ENCODE measurements around the gene GGA1. TPM values are rescaled to one million over a fixed set of nuclear protein-coding genes. Genes with fewer than 3 reads are reported as not detected.

The GGA1 gene
- total RNA-seq, 1 donor from 2014 or later = 32.0 TPM

- H3K36me3 Mint-ChIP-seq (ENCODE audit: low read depth) = peaks cover under 1% of the 10 kb centered on the region
- peaks cover 13% of the 10 kb centered on the region for H3K4me1 Mint-ChIP-seq (ENCODE audit: low read depth)
- no peaks in the 10 kb centered on the region for H3K9me3 Mint-ChIP-seq (ENCODE audit: low read depth)
- no peak overlapping the region for H3K4me3 Mint-ChIP-seq (ENCODE audit: unreplicated experiment)
- TF ChIP-seq, protein P1, sequence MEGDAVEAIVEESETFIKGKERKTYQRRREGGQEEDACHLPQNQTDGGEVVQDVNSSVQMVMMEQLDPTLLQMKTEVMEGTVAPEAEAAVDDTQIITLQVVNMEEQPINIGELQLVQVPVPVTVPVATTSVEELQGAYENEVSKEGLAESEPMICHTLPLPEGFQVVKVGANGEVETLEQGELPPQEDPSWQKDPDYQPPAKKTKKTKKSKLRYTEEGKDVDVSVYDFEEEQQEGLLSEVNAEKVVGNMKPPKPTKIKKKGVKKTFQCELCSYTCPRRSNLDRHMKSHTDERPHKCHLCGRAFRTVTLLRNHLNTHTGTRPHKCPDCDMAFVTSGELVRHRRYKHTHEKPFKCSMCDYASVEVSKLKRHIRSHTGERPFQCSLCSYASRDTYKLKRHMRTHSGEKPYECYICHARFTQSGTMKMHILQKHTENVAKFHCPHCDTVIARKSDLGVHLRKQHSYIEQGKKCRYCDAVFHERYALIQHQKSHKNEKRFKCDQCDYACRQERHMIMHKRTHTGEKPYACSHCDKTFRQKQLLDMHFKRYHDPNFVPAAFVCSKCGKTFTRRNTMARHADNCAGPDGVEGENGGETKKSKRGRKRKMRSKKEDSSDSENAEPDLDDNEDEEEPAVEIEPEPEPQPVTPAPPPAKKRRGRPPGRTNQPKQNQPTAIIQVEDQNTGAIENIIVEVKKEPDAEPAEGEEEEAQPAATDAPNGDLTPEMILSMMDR (IDR thresholded peaks at IDR 0.05) = no peak
- no peaks in the 10 kb centered on the region for H3K27me3 Mint-ChIP-seq (ENCODE audit: low read depth)
- DNase-seq (ENCODE audit: low spot score) = no peak
- H3K27ac Mint-ChIP-seq (ENCODE audit: unreplicated experiment) = no peak overlapping the region
These were observed 33.1 kb upstream of the GGA1 start for GRCh38 chr22:37575490-37576003.

GRCh38 chr22:37578002-37578401 is 30.6 kb upstream of the GGA1 start:
- Mint-ChIP-seq H3K27me3 (ENCODE audit: low read depth) (peaks cover 3% of the 10 kb centered on the region), H3K36me3 (ENCODE audit: low read depth) (no peaks in the 10 kb centered on the region), H3K4me1 (ENCODE audit: low read depth) (peaks cover 5% of the 10 kb centered on the region), H3K9me3 (ENCODE audit: low read depth) (no peaks in the 10 kb centered on the region), H3K4me3 (ENCODE audit: unreplicated experiment) (no peak overlapping the region), H3K27ac (ENCODE audit: unreplicated experiment) (no peak overlapping the region)
- TF ChIP-seq, protein P1 (IDR thresholded peaks at IDR 0.05) = no peak
- no peak for DNase-seq (ENCODE audit: low spot score)

GRCh38 chr22:37581504-37581903 is 27.1 kb upstream of the GGA1 start:
- Mint-ChIP-seq H3K27me3 (ENCODE audit: low read depth) (peaks cover 3% of the 10 kb centered on the region), H3K4me3 (ENCODE audit: unreplicated experiment) (no peak overlapping the region), H3K4me1 (ENCODE audit: low read depth) (no peaks in the 10 kb centered on the region), H3K9me3 (ENCODE audit: low read depth) (no peaks in the 10 kb centered on the region), H3K36me3 (ENCODE audit: low read depth) (no peaks in the 10 kb centered on the region), H3K27ac (ENCODE audit: unreplicated experiment) (no peak overlapping the region)
- TF ChIP-seq, protein P1 (IDR thresholded peaks at IDR 0.05) = no peak
- DNase-seq (ENCODE audit: low spot score) = no peak

GRCh38 chr22:37582526-37582925 is 26.1 kb upstream of the GGA1 start:
- no peak for DNase-seq (ENCODE audit: low spot score)
- Mint-ChIP-seq H3K27me3 (ENCODE audit: low read depth) (peaks cover 3% of the 10 kb centered on the region), H3K36me3 (ENCODE audit: low read depth) (no peaks in the 10 kb centered on the region), H3K9me3 (ENCODE audit: low read depth) (no peaks in the 10 kb centered on the region), H3K27ac (ENCODE audit: unreplicated experiment) (no peak overlapping the region), H3K4me3 (ENCODE audit: unreplicated experiment) (no peak overlapping the region), H3K4me1 (ENCODE audit: low read depth) (no peaks in the 10 kb centered on the region)
- TF ChIP-seq, protein P1 (IDR thresholded peaks at IDR 0.05) = no peak

- Mint-ChIP-seq H3K27me3 (ENCODE audit: low read depth) (no peaks in the 10 kb centered on the region), H3K4me1 (ENCODE audit: low read depth) (peaks cover 8% of the 10 kb centered on the region), H3K9me3 (ENCODE audit: low read depth) (no peaks in the 10 kb centered on the region), H3K27ac (ENCODE audit: unreplicated experiment) (no peak overlapping the region), H3K36me3 (ENCODE audit: low read depth) (no peaks in the 10 kb centered on the region), H3K4me3 (ENCODE audit: unreplicated experiment) (no peak overlapping the region)
- TF ChIP-seq, protein P1 (IDR thresholded peaks at IDR 0.05) = no peak
- no peak for DNase-seq (ENCODE audit: low spot score)
These were observed 20.0 kb upstream of the GGA1 start for GRCh38 chr22:37588546-37589215.

Measured in chondrocyte (in vitro differentiated cells).